GM18870 (cell line): ENCODE results near the gene FHIT.

Experiments used
- ATAC-seq: cut with Tn5 transposase; IDR thresholded peaks from one replicate; pipeline ENCODE4 v1.9.1; 2021; ENCODE audit warnings: moderate library complexity; ENCODE audit not compliant: unreplicated experiment

FHIT gene

GRCh38 chr3:59772416-59773408 is 1478.5 kb downstream of the FHIT start:
- ATAC-seq: no peak

- ATAC-seq: no peak
These were observed 1479.5 kb downstream of the FHIT start for GRCh38 chr3:59771768-59772181.

- ATAC-seq: no peak
These were observed 1482.0 kb downstream of the FHIT start for GRCh38 chr3:59769127-59769750.

GRCh38 chr3:59766200-59766872 is 1484.9 kb downstream of the FHIT start:
- no peak for ATAC-seq

- ATAC-seq: no peak
These were observed 1487.1 kb downstream of the FHIT start for GRCh38 chr3:59764171-59764570.

GRCh38 chr3:59762941-59763340 is 1488.3 kb downstream of the FHIT start:
- ATAC-seq: no peak

- no peak for ATAC-seq
These were observed 1491.8 kb downstream of the FHIT start for GRCh38 chr3:59759298-59760031.

- ATAC-seq: no peak
These were observed 1492.6 kb downstream of the FHIT start for GRCh38 chr3:59758672-59759071.

GRCh38 chr3:59756934-59757333 is 1494.3 kb downstream of the FHIT start:
- no peak for ATAC-seq

- no peak for ATAC-seq
These were observed 1496.7 kb downstream of the FHIT start for GRCh38 chr3:59754456-59755129.

GRCh38 chr3:59753808-59754450 is 1497.3 kb downstream of the FHIT start:
- ATAC-seq: no peak

GRCh38 chr3:59752925-59753324 is 1498.3 kb downstream of the FHIT start:
- ATAC-seq: no peak

- ATAC-seq: no peak
These were observed 1499.6 kb downstream of the FHIT start for GRCh38 chr3:59751606-59752005.

- ATAC-seq: no peak
These were observed 1500.9 kb downstream of the FHIT start for GRCh38 chr3:59750391-59750790.

- ATAC-seq: no peak
These were observed 1502.0 kb downstream of the FHIT start for GRCh38 chr3:59749291-59749690.

- no peak for ATAC-seq
These were observed 1504.7 kb downstream of the FHIT start for GRCh38 chr3:59746585-59746984.

GRCh38 chr3:59737241-59737640 is 1514.0 kb downstream of the FHIT start:
- ATAC-seq: no peak

GRCh38 chr3:59734061-59734460 is 1517.2 kb downstream of the FHIT start:
- no peak for ATAC-seq

GRCh38 chr3:59733041-59733809 is 1518.0 kb downstream of the FHIT start:
- ATAC-seq: no peak
